ENCODE results near the gene ABHD11.
"Not testable (repeated sequence)": the region's sequence is repeated elsewhere in the genome, so short reads cannot be mapped to it uniquely, and the experiment has no call there.

The ABHD11 gene

DNA sequence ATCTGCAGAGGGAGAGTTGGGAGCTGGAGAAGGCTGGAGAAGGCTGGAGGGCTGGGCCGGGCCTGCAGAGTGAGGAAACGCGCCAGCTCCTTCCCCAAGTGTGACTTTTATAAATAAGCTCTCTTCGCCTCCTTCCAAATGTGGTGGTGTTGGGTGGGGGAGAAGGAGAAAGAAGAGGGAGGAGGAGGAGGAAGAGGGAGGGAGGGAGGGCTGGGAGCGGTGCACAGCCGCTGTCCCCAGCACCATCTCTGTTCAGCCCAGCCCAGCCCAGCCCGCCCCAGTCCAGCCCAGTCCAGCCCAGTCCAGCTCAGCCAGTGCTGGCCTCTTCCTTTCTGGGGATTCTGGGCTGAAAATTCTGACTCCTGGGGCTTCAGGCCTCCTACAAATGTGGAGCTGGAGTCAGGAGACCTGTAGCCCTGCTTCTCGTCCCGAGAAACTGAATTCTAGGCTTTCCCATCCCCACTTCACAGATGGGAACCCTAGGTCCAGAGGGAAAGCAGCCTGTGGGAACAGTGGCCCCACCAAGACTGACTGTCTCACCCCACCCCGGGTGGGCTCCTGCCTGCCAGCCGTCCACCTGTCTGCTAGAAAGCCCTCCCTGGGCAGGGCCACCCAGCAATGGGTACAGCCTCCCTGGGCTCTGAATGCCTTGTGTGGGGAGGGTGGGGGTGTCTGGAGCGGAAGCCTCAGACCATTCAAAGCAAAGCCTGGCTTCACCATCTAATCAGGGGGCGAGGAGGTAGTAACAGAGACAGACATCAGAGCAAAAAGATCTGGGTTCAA, 21.4 kb downstream of the ABHD11 start:
- Mint-ChIP-seq H3K27ac (peak overlapping the region; percentile 23), H3K36me3 (no peaks in the 10 kb centered on the region), H3K27me3 (peaks cover 69% of the 10 kb centered on the region), H3K9me3 (no peaks in the 10 kb centered on the region), H3K4me3 (peak overlapping the region; percentile 75), H3K4me1 (peaks cover 47% of the 10 kb centered on the region)
- ATAC-seq: no peak

- no peak overlapping the region for H3K27ac Mint-ChIP-seq
- no peaks in the 10 kb centered on the region for H3K36me3 Mint-ChIP-seq
- no peaks in the 10 kb centered on the region for H3K9me3 Mint-ChIP-seq
- H3K4me1 Mint-ChIP-seq: peaks cover 47% of the 10 kb centered on the region
- no peak for ATAC-seq
- H3K27me3 Mint-ChIP-seq: peaks cover 77% of the 10 kb centered on the region
- no peak overlapping the region for H3K4me3 Mint-ChIP-seq
These were observed 22.2 kb downstream of the ABHD11 start for GRCh38 chr7:73716318-73716890.

DNA sequence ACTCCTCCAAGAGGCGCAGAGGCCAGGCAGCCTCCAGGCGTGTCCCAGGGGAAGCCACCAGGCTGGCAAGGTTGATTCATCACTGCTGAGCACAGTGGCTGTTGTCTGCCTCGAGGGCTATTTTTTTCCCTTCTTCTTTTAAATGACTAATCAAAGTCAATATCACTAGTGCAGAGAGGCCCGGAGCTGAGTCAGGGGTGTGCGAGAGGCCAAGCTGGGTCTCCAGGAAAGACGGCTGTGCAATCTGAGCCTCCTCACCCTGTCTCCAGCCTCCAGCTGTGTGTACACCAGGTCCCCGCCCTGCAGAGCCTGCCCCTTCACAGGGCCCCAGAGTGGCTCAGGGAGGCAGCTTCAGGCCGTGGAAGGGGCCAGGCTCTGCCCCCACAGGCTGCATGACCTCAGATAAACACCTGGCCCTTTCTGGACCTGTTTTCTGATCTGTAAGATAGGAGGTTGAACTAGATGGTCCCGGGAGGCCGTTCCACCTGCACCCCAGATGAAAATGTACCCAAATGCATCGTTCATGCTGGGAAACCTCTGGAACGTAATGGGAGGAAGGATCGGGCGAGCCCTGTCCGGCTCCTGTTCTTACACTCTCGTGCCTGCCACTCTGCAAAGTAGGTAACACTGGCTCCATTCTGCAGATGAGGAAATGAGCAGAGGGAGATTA, 22.8 kb downstream of the ABHD11 start:
- H3K4me3 Mint-ChIP-seq: no peak overlapping the region
- peaks cover 47% of the 10 kb centered on the region for H3K4me1 Mint-ChIP-seq
- H3K27me3 Mint-ChIP-seq: peaks cover 77% of the 10 kb centered on the region
- no peaks in the 10 kb centered on the region for H3K36me3 Mint-ChIP-seq
- no peaks in the 10 kb centered on the region for H3K9me3 Mint-ChIP-seq
- peak; percentile 37 for ATAC-seq
- no peak overlapping the region for H3K27ac Mint-ChIP-seq

DNA sequence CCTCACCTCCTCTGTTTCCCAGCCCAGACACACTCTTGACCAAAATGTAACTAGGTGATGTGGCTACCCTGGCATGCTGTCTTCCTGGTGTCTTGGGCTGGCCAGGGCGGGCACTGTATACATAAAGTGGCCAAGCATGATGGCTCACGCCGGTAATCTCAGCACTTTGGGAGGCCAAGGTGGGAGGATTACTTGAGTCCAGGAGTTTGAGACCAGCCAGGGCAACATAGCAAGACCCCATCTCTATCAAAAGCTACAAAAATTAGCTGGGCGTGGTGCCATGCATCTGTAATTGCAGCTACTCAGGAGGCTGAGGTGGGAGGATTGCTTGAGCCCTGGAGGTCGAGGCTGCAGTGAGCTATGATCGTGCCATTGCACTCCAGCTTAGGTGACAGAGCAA, 25.3 kb downstream of the ABHD11 start:
- not testable (repeated sequence) for H3K9me3 Mint-ChIP-seq, H3K4me3 Mint-ChIP-seq, ATAC-seq, H3K27ac Mint-ChIP-seq, H3K36me3 Mint-ChIP-seq
- peaks cover 64% of the 10 kb centered on the region for H3K27me3 Mint-ChIP-seq
- H3K4me1 Mint-ChIP-seq: peaks cover 34% of the 10 kb centered on the region

DNA sequence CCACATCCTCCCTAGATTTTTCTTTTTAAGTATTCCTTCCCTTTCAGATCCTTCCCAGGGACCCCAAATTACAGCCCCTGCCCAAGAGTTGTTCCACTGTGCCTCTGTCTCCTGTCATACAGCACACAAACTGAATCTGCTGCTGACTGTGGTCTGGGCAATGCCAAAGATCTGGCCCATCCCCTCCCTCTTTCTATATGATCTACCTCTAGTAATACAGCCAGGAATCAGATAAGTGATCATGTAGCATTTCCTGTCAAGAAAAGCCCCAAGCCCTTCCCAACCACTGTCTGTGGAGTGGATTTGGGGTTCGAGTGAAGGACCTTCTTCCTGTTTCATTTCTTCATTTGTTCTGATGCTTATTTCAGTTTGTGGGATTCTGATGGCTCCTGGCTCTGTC, 25.8 kb downstream of the ABHD11 start:
- peaks cover 59% of the 10 kb centered on the region for H3K27me3 Mint-ChIP-seq
- H3K4me3 Mint-ChIP-seq: no peak overlapping the region
- H3K9me3 Mint-ChIP-seq: no peaks in the 10 kb centered on the region
- no peaks in the 10 kb centered on the region for H3K36me3 Mint-ChIP-seq
- no peak for ATAC-seq
- H3K4me1 Mint-ChIP-seq: peaks cover 29% of the 10 kb centered on the region
- H3K27ac Mint-ChIP-seq: no peak overlapping the region

DNA sequence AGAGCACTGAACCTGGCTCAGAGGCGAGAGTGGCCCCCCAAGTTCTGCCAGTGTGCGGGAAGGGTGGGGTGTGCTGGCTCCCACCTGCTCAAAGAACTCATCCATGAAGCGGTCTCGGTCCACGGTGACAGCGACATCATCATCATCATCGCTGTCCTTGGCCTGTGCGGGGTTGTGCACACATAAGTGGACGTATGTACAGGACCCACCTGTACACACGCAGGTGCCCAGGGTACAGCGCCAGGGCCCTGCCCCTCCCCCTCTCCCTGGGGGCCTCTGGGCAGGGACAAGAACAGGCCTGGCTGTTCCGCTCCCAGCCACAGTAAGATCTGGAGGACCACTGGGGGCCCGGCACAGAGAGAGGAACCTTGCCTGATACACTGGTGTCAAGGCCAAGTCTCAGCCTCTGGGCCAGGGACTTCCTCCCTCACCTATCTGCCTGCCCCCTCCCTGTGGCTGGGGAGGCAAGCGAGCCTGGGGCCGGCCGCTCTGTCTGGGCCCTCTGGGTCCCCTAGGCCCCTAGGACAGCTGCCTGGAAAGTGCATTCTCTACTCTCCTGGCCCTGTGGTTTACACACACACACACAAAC, 29.5 kb downstream of the ABHD11 start:
- H3K4me3 Mint-ChIP-seq: no peak overlapping the region
- ATAC-seq: no peak

GRCh38 chr7:73707045-73707631, 31.5 kb downstream of the ABHD11 start:
- peak; percentile 63 for ATAC-seq
- H3K36me3 Mint-ChIP-seq: peaks cover 3% of the 10 kb centered on the region
- peak overlapping the region; percentile 56 for H3K27ac Mint-ChIP-seq
- H3K27me3 Mint-ChIP-seq: peaks cover 20% of the 10 kb centered on the region
- H3K4me3 Mint-ChIP-seq: peak overlapping the region; percentile 23
- peaks cover 26% of the 10 kb centered on the region for H3K4me1 Mint-ChIP-seq
- no peaks in the 10 kb centered on the region for H3K9me3 Mint-ChIP-seq

More for the DNA sequence above, 29.5 kb downstream of the ABHD11 start:
- Mint-ChIP-seq H3K27me3 (peaks cover 28% of the 10 kb centered on the region), H3K27ac (no peak overlapping the region), H3K4me1 (peaks cover 31% of the 10 kb centered on the region), H3K9me3 (no peaks in the 10 kb centered on the region), H3K36me3 (no peaks in the 10 kb centered on the region)

- peaks cover 19% of the 10 kb centered on the region for H3K27me3 Mint-ChIP-seq
- H3K4me1 Mint-ChIP-seq: peaks cover 26% of the 10 kb centered on the region
- no peak overlapping the region for H3K4me3 Mint-ChIP-seq
- H3K27ac Mint-ChIP-seq: peak overlapping the region; percentile 56
- peak; percentile 47 for ATAC-seq
- peaks cover 10% of the 10 kb centered on the region for H3K36me3 Mint-ChIP-seq
- no peaks in the 10 kb centered on the region for H3K9me3 Mint-ChIP-seq
These were observed 32.2 kb downstream of the ABHD11 start for GRCh38 chr7:73706126-73707044.

DNA sequence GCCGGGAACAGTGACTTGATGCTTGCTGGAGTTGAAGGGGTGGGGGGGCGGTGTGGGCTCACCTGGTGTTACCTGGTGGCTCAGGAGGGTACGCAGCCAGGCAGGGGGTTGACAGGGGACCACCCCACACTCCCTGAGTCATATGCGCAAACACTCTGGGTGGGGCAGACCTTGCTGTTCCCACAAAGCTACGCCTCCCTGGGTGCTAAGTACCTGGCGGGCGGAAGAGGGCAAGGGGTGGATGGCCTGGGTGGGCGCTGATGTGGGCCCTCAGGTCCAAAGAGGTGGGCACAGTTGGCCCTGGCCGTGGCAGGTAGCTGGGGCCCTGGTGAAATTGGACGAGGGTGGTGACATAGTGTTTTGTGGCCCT, 33.1 kb downstream of the ABHD11 start:
- peaks cover 17% of the 10 kb centered on the region for H3K27me3 Mint-ChIP-seq
- no peak overlapping the region for H3K27ac Mint-ChIP-seq
- H3K36me3 Mint-ChIP-seq: peaks cover 11% of the 10 kb centered on the region
- peaks cover 26% of the 10 kb centered on the region for H3K4me1 Mint-ChIP-seq
- no peaks in the 10 kb centered on the region for H3K9me3 Mint-ChIP-seq
- ATAC-seq: no peak
- no peak overlapping the region for H3K4me3 Mint-ChIP-seq

DNA sequence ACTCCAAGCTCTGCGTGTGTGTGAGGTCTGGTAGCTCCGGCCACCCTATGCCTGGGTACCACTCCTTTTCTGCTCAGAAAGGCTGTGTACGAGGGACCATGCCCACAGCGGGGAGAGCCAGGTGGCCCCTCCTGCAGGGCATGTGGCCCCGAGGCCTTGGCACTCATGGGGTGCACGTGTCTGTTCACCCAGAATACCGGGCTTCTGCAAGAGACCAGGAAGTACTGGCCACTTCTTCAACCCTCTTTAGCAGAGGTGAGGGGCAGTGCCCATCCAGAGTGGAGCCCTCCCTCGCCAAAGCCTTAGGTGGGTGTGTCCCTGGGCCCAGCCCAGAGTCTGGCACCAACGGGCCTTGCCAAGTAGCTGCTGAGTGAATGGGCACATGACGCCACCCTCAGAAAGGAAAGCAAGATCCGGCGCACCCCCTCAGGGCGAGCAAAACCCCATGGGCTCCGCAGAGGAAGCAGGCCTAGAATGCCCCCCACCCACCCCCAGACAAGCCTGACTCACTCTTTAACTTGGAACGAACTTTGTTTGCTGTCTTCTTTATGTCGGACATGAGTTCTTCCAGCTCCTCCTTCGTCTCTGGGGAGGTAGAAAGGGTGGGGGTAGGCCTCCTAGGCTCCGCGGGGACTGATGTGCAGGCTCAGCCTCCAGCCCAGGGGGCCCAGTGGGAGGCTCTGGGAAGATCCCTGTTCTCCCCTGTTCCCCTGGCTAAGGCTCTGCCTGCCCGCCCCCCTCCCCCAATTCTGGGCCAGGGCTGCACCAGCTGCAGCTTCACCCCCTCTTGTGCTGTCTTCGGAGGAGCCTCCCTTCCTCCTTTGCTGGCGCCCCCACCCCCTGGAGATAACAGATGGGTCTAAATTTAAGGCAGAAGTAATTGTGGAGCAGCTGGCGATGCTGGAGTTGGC, 33.7 kb downstream of the ABHD11 start:
- peaks cover 26% of the 10 kb centered on the region for H3K4me1 Mint-ChIP-seq
- no peak overlapping the region for H3K27ac Mint-ChIP-seq
- no peak for ATAC-seq
- H3K4me3 Mint-ChIP-seq: no peak overlapping the region
- H3K9me3 Mint-ChIP-seq: no peaks in the 10 kb centered on the region
- peaks cover 16% of the 10 kb centered on the region for H3K36me3 Mint-ChIP-seq
- peaks cover 17% of the 10 kb centered on the region for H3K27me3 Mint-ChIP-seq

DNA sequence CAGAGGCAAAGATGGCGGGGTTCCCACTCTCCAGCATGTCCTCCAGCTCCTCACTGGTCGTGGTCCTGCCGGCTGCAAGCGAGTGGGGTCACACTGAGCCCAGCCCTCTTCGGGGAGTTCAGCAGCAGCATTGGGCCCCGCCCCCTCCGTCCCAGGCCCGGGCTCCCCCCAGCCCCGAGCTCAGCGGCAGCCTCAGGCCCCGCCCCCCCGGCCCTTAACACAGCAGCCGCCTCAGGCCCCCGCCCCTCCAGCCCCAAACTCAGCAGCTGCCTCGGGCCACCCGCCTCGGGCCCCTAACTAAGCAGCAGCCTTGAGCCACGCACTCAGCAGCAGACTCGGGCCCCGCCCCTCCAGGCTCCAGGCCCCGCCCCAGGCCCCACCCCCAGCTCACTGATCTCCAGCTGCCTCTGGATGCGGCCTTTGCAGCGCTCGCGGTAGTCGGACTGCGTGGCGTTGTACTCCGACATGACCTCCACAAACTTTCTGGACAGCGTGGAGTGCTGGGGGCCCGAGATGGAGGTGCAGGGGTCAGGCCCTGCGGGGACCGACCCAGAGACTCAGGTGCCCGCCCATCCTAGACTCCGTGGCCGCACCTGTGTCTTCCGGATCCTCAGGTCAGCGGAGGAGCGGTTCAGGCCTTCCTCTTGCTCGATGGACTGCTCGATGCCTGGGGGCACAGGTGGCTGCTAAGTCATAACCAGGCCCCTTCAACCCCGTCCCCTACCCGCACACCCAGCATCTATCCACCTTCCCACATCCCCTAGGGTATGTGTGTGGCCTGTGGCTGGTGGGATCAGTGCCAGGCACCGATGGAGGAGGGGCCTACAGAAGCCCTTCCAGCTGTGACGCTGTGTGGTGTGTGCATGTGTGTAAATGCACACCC, 34.6 kb downstream of the ABHD11 start:
- ATAC-seq: peak; percentile 49
- no peaks in the 10 kb centered on the region for H3K9me3 Mint-ChIP-seq
- H3K27me3 Mint-ChIP-seq: peaks cover 17% of the 10 kb centered on the region
- H3K27ac Mint-ChIP-seq: no peak overlapping the region
- peaks cover 26% of the 10 kb centered on the region for H3K4me1 Mint-ChIP-seq
- H3K36me3 Mint-ChIP-seq: peaks cover 25% of the 10 kb centered on the region
- peak overlapping the region; percentile 26 for H3K4me3 Mint-ChIP-seq

- no peak for ATAC-seq
- Mint-ChIP-seq H3K36me3 (peaks cover 33% of the 10 kb centered on the region), H3K4me3 (no peak overlapping the region), H3K27me3 (peaks cover 17% of the 10 kb centered on the region), H3K9me3 (no peaks in the 10 kb centered on the region), H3K27ac (no peak overlapping the region), H3K4me1 (peaks cover 26% of the 10 kb centered on the region)
These were observed 35.4 kb downstream of the ABHD11 start for GRCh38 chr7:73703225-73703624.

DNA sequence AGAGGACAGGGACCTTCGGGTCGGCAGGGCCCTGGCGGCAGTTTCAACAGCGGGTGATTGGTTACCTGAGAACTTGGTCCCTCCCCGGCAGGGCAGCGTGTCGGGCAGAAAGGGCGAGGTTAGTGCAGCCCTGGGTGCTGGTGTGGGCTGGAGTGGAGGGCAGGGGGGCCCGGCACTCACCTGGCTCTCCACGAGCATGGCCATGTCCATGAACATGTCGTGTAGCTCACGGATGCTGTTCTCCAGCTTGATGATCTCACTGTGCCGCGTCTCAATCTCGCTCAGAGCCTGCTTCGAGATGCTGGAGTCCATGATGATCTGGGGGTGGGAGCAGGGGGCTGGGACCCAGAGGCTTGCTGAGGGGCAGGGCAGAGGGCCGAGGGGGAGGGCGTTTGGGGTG, 35.9 kb downstream of the ABHD11 start:
- H3K4me3 Mint-ChIP-seq: no peak overlapping the region
- peaks cover 17% of the 10 kb centered on the region for H3K27me3 Mint-ChIP-seq
- peaks cover 36% of the 10 kb centered on the region for H3K36me3 Mint-ChIP-seq
- H3K4me1 Mint-ChIP-seq: peaks cover 26% of the 10 kb centered on the region
- ATAC-seq: no peak
- no peaks in the 10 kb centered on the region for H3K9me3 Mint-ChIP-seq
- no peak overlapping the region for H3K27ac Mint-ChIP-seq
